H9 (cell line): Measurements from ENCODE around the gene MSI2. TPM values are rescaled to one million over a fixed set of nuclear protein-coding genes. Genes with fewer than 3 reads are reported as not detected.

Experiments
- DNase-seq: peaks from one replicate; pipeline ENCODE4 v3.0.0-alpha.2; 2017
- H2AFZ ChIP-seq: one replicate; pipeline ENCODE4 v1.6.1; 2013; ENCODE audit warnings: mild to moderate bottlenecking, low read length, control low read depth, moderate library complexity
- H2AK5ac ChIP-seq: 2 replicates; pipeline ENCODE4 v1.6.1; 2013; ENCODE audit warnings: low read length, control low read depth, mixed read lengths; ENCODE audit not compliant: insufficient read length
- H2BK120ac ChIP-seq: one replicate; pipeline ENCODE4 v1.6.1; 2013; ENCODE audit warnings: low read depth, mild to moderate bottlenecking, low read length, control low read depth, inconsistent platforms; ENCODE audit not compliant: poor library complexity, severe bottlenecking
- H2BK12ac ChIP-seq: 2 replicates; pipeline ENCODE4 v1.6.1; 2013; ENCODE audit warnings: low read length, control low read depth, mixed read lengths, low read depth; ENCODE audit not compliant: insufficient read length
- H2BK15ac ChIP-seq: 2 replicates; pipeline ENCODE4 v1.6.1; 2013; ENCODE audit warnings: low read depth, low read length, control low read depth
- H2BK20ac ChIP-seq: one replicate; pipeline ENCODE4 v1.6.1; 2013; ENCODE audit warnings: low read depth, mild to moderate bottlenecking, low read length, control low read depth, inconsistent platforms; ENCODE audit not compliant: poor library complexity, severe bottlenecking
- H2BK5ac ChIP-seq: 2 replicates; pipeline ENCODE4 v1.6.1; 2013; ENCODE audit warnings: low read length, control low read depth, mixed read lengths; ENCODE audit not compliant: insufficient read length
- H3K14ac ChIP-seq: 2 replicates; pipeline ENCODE4 v1.6.1; 2013; ENCODE audit warnings: low read length, control low read depth; ENCODE audit not compliant: insufficient read depth
- H3K18ac ChIP-seq: 2 replicates; pipeline ENCODE4 v1.6.1; 2013; ENCODE audit warnings: low read depth, mild to moderate bottlenecking, mixed read lengths, low read length, control low read depth; ENCODE audit not compliant: insufficient read length
- H3K23ac ChIP-seq: 2 replicates; pipeline ENCODE4 v1.6.1; 2013; ENCODE audit warnings: low read length, control low read depth, mixed read lengths, low read depth; ENCODE audit not compliant: insufficient read length
- H3K23me2 ChIP-seq: 2 replicates; pipeline ENCODE4 v1.6.1; 2013; ENCODE audit warnings: low read depth, mild to moderate bottlenecking, mixed read lengths, low read length, control low read depth; ENCODE audit not compliant: insufficient read length, poor library complexity, severe bottlenecking
- H3K27ac ChIP-seq: 2 replicates; pipeline ENCODE4 v1.5.1; 2013; ENCODE audit warnings: low read length, control low read depth, mixed read lengths, low read depth; ENCODE audit not compliant: insufficient read length
- H3K27me3 ChIP-seq: 2 replicates; pipeline ENCODE4 v1.6.1; 2013; ENCODE audit warnings: low read length, control low read depth, inconsistent platforms; ENCODE audit not compliant: insufficient read depth
- H3K4ac ChIP-seq: 2 replicates; pipeline ENCODE4 v1.6.1; 2013; ENCODE audit warnings: low read depth, mild to moderate bottlenecking, control low read depth, inconsistent platforms, low read length, moderate library complexity
- H3K4me1 ChIP-seq: 2 replicates; pipeline ENCODE4 v1.6.1; 2013; ENCODE audit warnings: low read length, control low read depth, inconsistent platforms; ENCODE audit not compliant: insufficient read depth
- H3K4me2 ChIP-seq: 2 replicates; pipeline ENCODE4 v1.6.1; 2013; ENCODE audit warnings: low read length, control low read depth, mixed read lengths; ENCODE audit not compliant: insufficient read length, insufficient read depth
- H3K56ac ChIP-seq: 2 replicates; pipeline ENCODE4 v1.6.1; 2013; ENCODE audit warnings: low read depth, mild to moderate bottlenecking, mixed read lengths, low read length, control low read depth; ENCODE audit not compliant: insufficient read length
- H3K79me1 ChIP-seq: 2 replicates; pipeline ENCODE4 v1.6.1; 2013; ENCODE audit warnings: low read depth, mild to moderate bottlenecking, moderate library complexity, low read length, control low read depth, inconsistent platforms; ENCODE audit not compliant: insufficient read depth, poor library complexity, severe bottlenecking
- H3K79me2 ChIP-seq: 2 replicates; pipeline ENCODE4 v1.6.1; 2013; ENCODE audit warnings: low read length, control low read depth, inconsistent platforms; ENCODE audit not compliant: insufficient read depth
- H3K9ac ChIP-seq: 2 replicates; pipeline ENCODE4 v1.6.1; 2013; ENCODE audit warnings: low read length, control low read depth, mixed read lengths; ENCODE audit not compliant: insufficient read length; ENCODE audit errors: extremely low read depth
- H3K9me3 ChIP-seq: one replicate; pipeline ENCODE4 v1.6.1; 2013; ENCODE audit warnings: low read depth, low read length, inconsistent platforms; ENCODE audit not compliant: control insufficient read depth
- H3T11ph ChIP-seq: one replicate; pipeline ENCODE4 v1.6.1; 2013; ENCODE audit warnings: mild to moderate bottlenecking, low read length, control low read depth, inconsistent platforms
- H4K20me1 ChIP-seq: one replicate; pipeline ENCODE4 v1.6.1; 2013; ENCODE audit not compliant: control insufficient read depth, insufficient read length, insufficient read depth
- H4K5ac ChIP-seq: 2 replicates; pipeline ENCODE4 v1.6.1; 2013; ENCODE audit warnings: low read depth, mild to moderate bottlenecking, mixed read lengths, low read length, control low read depth; ENCODE audit not compliant: insufficient read length
- H4K8ac ChIP-seq: replicated peaks from 2 replicates; pipeline ENCODE4 v1.6.1; 2013; ENCODE audit warnings: low read length, control low read depth, mixed read lengths, low read depth; ENCODE audit not compliant: insufficient read length
- H4K91ac ChIP-seq: 2 replicates; pipeline ENCODE4 v1.6.1; 2013; ENCODE audit warnings: low read depth, mild to moderate bottlenecking, moderate library complexity, mixed read lengths, low read length, control low read depth; ENCODE audit not compliant: insufficient read length
- H3K27ac Mint-ChIP-seq, 3 experiments: 2 replicates in 2 of 3; 3 replicates in 1 of 3; pipeline ENCODE4 v1.8.0; 2020 to 2021; ENCODE audit warnings: mixed read lengths in 3 of 3, mild to moderate bottlenecking in 1 of 3, moderate library complexity in 1 of 3
- H3K27me3 Mint-ChIP-seq: 2 replicates; pipeline ENCODE4 v1.8.0; 2021; ENCODE audit warnings: low read depth, mild to moderate bottlenecking, moderate library complexity, mixed read lengths
- H3K36me3 Mint-ChIP-seq, 3 experiments: 2 replicates in 2 of 3; 3 replicates in 1 of 3; pipeline ENCODE4 v1.8.0; 2020 to 2021; ENCODE audit warnings: low read depth in 3 of 3, mixed read lengths in 3 of 3; ENCODE audit not compliant: insufficient read depth in 1 of 3
- H3K4me1 Mint-ChIP-seq, 2 experiments: 2 replicates each; pipeline ENCODE4 v1.8.0; 2020; ENCODE audit warnings: mixed read lengths in 2 of 2
- H3K4me3 Mint-ChIP-seq, 2 experiments: 2 replicates in 1 of 2; 3 replicates in 1 of 2; pipeline ENCODE4 v1.8.0; 2020 to 2021; ENCODE audit warnings: mild to moderate bottlenecking in 2 of 2, mixed read lengths in 2 of 2, moderate library complexity in 1 of 2
- H3K9me3 Mint-ChIP-seq, 2 experiments: 2 replicates in 1 of 2; 3 replicates in 1 of 2; pipeline ENCODE4 v1.8.0; 2020; ENCODE audit warnings: mild to moderate bottlenecking in 2 of 2, mixed read lengths in 2 of 2, moderate library complexity in 1 of 2
- WGBS: extraction: QIAGEN DNeasy Blood & Tissue Kit; methylation state at CpG from one replicate; pipeline ENCODE4 v1.1.7; 2013; ENCODE audit warnings: missing lambda C conversion rate, low lambda C conversion rate, mixed read lengths; ENCODE audit not compliant: insufficient read length; ENCODE audit errors: extremely low coverage; 5-methylcytosine and 5-hydroxymethylcytosine counted together
- total RNA-seq: library from RNA; stranded (reverse); gene quantifications from 2 replicates; pipeline ENCODE4 v1.2.1, GENCODE V29; 2021
- TF ChIP-seq, protein P1 (sequence below): fragments of 200-600 bp; sonication (generic); conservative IDR thresholded peaks from 3 replicates; pipeline ENCODE4 v1.8.0; 2021; ENCODE audit warnings: antibody characterized with exemption, mild to moderate bottlenecking

The MSI2 gene
- total RNA-seq, 1 experiment from 2014 or later = 98.5 TPM

GRCh38 chr17:57249520-57249919, 6.8 kb upstream of the MSI2 start:
- H2BK15ac ChIP-seq = no peak overlapping the region
- H3K4ac ChIP-seq = no peak overlapping the region
- no peak overlapping the region for H2AK5ac ChIP-seq
- H3T11ph ChIP-seq = no peak overlapping the region
- Mint-ChIP-seq H3K4me1 (peaks cover 9 to 16% of the 10 kb centered on the region in 2 experiments), H3K36me3 (peaks cover 0 to 21% (median 0%) of the 10 kb centered on the region in 3 experiments; a peak in 3 of 7 replicates), H3K4me3 (no peak overlapping the region), H3K9me3 (peaks cover 19 to 20% of the 10 kb centered on the region in 2 experiments), H3K27ac (no peak overlapping the region), H3K27me3 (peaks cover 13% of the 10 kb centered on the region)
- no peaks in the 10 kb centered on the region for H3K79me1 ChIP-seq
- H3K4me1 ChIP-seq = no peaks in the 10 kb centered on the region; the same call in 1 of the 2 replicates
- H3K56ac ChIP-seq = no peak overlapping the region
- WGBS = no CpG with 5 or more reads among the region's 1 CpG
- TF ChIP-seq, protein P1, sequence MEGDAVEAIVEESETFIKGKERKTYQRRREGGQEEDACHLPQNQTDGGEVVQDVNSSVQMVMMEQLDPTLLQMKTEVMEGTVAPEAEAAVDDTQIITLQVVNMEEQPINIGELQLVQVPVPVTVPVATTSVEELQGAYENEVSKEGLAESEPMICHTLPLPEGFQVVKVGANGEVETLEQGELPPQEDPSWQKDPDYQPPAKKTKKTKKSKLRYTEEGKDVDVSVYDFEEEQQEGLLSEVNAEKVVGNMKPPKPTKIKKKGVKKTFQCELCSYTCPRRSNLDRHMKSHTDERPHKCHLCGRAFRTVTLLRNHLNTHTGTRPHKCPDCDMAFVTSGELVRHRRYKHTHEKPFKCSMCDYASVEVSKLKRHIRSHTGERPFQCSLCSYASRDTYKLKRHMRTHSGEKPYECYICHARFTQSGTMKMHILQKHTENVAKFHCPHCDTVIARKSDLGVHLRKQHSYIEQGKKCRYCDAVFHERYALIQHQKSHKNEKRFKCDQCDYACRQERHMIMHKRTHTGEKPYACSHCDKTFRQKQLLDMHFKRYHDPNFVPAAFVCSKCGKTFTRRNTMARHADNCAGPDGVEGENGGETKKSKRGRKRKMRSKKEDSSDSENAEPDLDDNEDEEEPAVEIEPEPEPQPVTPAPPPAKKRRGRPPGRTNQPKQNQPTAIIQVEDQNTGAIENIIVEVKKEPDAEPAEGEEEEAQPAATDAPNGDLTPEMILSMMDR = no peak
- no peak overlapping the region for H2BK20ac ChIP-seq
- H4K20me1 ChIP-seq = no peaks in the 10 kb centered on the region
- no peak overlapping the region for H2BK120ac ChIP-seq
- no peak overlapping the region for H3K27ac ChIP-seq
- no peak overlapping the region for H4K5ac ChIP-seq
- no peak for DNase-seq
- H2AFZ ChIP-seq = no peak overlapping the region
- no peak overlapping the region for H3K23ac ChIP-seq
- no peak overlapping the region for H3K9ac ChIP-seq
- H3K27me3 ChIP-seq = no peaks in the 10 kb centered on the region
- H2BK12ac ChIP-seq = no peak overlapping the region
- H3K14ac ChIP-seq = no peak overlapping the region
- H3K4me2 ChIP-seq = no peak overlapping the region
- H4K91ac ChIP-seq = no peak overlapping the region
- no peaks in the 10 kb centered on the region for H3K79me2 ChIP-seq
- no peak overlapping the region for H3K18ac ChIP-seq
- no peak overlapping the region for H2BK5ac ChIP-seq
- no peak overlapping the region for H4K8ac ChIP-seq
- no peaks in the 10 kb centered on the region for H3K23me2 ChIP-seq
- H3K9me3 ChIP-seq = no peaks in the 10 kb centered on the region
